ENCODE data around the gene INTS11. TPM values are rescaled to one million over a fixed set of nuclear protein-coding genes. Genes with fewer than 3 reads are reported as not detected.

INTS11 gene
- total and polyA plus RNA-seq, 9 of the 15 experiments (the other 6 are each of a cell fraction or from before 2014, with no cell fraction given), result 3.6 to 183 (median 110) TPM

DNA sequence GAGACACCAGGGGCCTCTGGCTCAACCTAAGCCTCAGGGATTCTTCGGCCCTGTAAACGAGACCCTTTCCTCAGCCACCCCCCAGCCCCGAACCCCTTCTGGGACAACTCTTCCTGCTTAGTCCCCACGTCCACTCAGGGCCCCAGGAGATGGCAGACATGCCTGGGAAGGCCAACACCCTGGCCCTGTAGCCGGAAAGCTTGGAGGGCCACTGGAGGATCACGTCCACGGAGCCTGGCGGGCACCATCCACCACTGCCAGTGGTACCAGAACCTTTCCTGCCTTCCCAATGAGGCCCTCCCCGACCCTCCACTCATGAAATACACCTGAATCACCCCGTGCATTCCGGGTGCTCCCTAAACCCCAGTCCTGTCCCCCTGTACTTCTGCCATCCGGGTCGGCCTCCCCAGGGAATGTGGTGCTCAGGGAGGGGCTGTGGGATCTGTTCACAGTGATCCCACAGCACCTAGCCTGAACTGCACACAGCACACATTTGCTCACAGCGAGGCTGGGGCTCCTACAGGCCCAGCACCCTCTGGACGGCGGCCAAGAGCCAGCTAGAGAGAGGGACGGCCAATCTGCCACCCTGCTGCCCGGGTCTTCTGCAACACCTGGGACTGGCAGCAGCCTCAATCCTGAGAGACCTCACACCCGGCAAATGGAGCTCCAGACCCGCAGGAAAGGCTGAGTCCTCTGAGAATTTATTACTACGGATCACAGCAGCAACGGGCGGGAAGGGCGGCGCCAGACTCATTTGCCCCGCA, 48.8 kb upstream of the INTS11 start:
- Histone ChIP-seq H3K4me3 (peak overlapping the region; percentile 100), H4K20me1 (replicated peaks; ENCODE audit: control insufficient read depth, insufficient read depth, low read length) (peaks cover 7% of the 10 kb centered on the region; the same call in 1 of the 2 replicates), H3K79me2 (ENCODE audit: control insufficient read depth, insufficient read depth, low read length) (peaks cover 31% of the 10 kb centered on the region), H3K27me3 (ENCODE audit: control insufficient read depth in 2 of 2, insufficient read depth in 2 of 2, low read length in 2 of 2) (no peaks in the 10 kb centered on the region), H2AFZ (ENCODE audit: low read depth, low read length) (no peak overlapping the region), H3K36me3 (ENCODE audit: control insufficient read depth, insufficient read depth, low read length) (peaks cover 26% of the 10 kb centered on the region), H3K4me1 (replicated peaks in 1 of 2; ENCODE audit: control insufficient read depth in 2 of 2, insufficient read depth in 2 of 2, low read length in 2 of 2) (peaks cover 16 to 59% of the 10 kb centered on the region in 2 experiments), H3K27ac (ENCODE audit: extremely low read depth, low read depth, low read length) (no peak overlapping the region), H3K4me2 (ENCODE audit: insufficient read depth, low read length) (no peak overlapping the region), H3K9me1 (ENCODE audit: control insufficient read depth, insufficient read depth, low read length) (peaks cover 6% of the 10 kb centered on the region), H3K9me3 (replicated peaks; ENCODE audit: control insufficient read depth, insufficient read depth, low read depth, low read length) (no peaks in the 10 kb centered on the region), H3K9ac (ENCODE audit: insufficient read depth in 1 of 2, low read depth in 2 of 2, low read length in 2 of 2) (peak overlapping the region in 1 of 2 experiments; percentile 99; a peak in 3 of 4 replicates)
- ATAC-seq (no peak), DNase-seq (ENCODE audit: extremely low read depth in 1 of 4, low spot score in 3 of 4) (no peak), FAIRE-seq (no peak)
- POLR2A ChIA-PET, result interaction anchor here (0.6 to 1.8 kb wide), 6 partner anchors 15 to 866 kb away, joined by 3 to 6 read pairs (median 4); partner anchors contain the start of gene MRPL20
- intact Hi-C loops (cut with micrococcal nuclease) (loop anchor here (2.0 to 10.0 kb wide), 2 partner anchors 22 to 132 kb away; no protein-coding TSS in a partner anchor), in situ Hi-C loops (cut with MboI) (no loop called here)
- no peak for TF ChIP-seq NCOA4 (IDR thresholded peaks at IDR 0.05; ENCODE audit: partially characterized antibody)
- TF ChIP-seq RBFOX2 (IDR thresholded peaks at IDR 0.05; ENCODE audit: low read depth, low read length), result peak; percentile 50
- CTCF ChIA-PET (ENCODE audit: low intra/inter-chr PET ratio), result no interaction called here
- no TSS peak for BruUV-seq (replicated peaks)
- WGBS (ENCODE audit: insufficient coverage, low coverage, missing lambda C conversion rate), result 93% methylated on average over 26 of the region's 26 CpGs

Measured in K562 (cell line).